PC-9 (cell line): Measurements from ENCODE around the gene TMEM150A. TPM values are rescaled to one million over a fixed set of nuclear protein-coding genes. Genes with fewer than 3 reads are reported as not detected.

Experiments
- BruUV-seq: library from RNA; stranded (reverse); fragments of 400-500 nt; replicated peaks from 2 replicates; lab custom pipeline; 2021; lab: Mats Ljungman, UMichigan
- CTCF ChIA-PET: fragments of 300-600 bp; sonication (Branson Sonifier 250); formaldehyde crosslinking; loops from one replicate; lab custom pipeline; 2022; ENCODE audit warnings: antibody characterized with exemption; lab: Charles Lee
- POLR2A ChIA-PET: fragments of 300-600 bp; sonication (Branson Sonifier 250); formaldehyde crosslinking; loops from one replicate; lab custom pipeline; 2022; ENCODE audit warnings: antibody characterized with exemption; ENCODE audit not compliant: unreplicated experiment; lab: Charles Lee
- DNase-seq, 2 experiments: peaks; one replicate each; pipeline versions ENCODE4 v3.0.0 to v3.0.0-alpha.2; 2015 to 2022; ENCODE audit warnings: mixed read lengths in 1 of 2
- H2AFZ ChIP-seq: fragments of 200-600 bp; sonication (generic); 2 replicates; pipeline ENCODE4 v1.8.1; 2017; ENCODE audit warnings: antibody characterized with exemption
- H3F3A ChIP-seq: fragments of 200-600 bp; sonication (generic); 2 replicates; pipeline ENCODE4 v1.8.1; 2017; ENCODE audit warnings: antibody characterized with exemption, mild to moderate bottlenecking, low read depth; ENCODE audit not compliant: insufficient read depth
- H3K27ac ChIP-seq: fragments of 200-600 bp; sonication (generic); 2 replicates; pipeline ENCODE4 v1.6.1; 2016; ENCODE audit warnings: mixed run types
- H3K27me3 ChIP-seq: fragments of 200-600 bp; sonication (generic); 2 replicates; pipeline ENCODE4 v1.6.1; 2016; ENCODE audit warnings: low read depth, mixed run types; ENCODE audit not compliant: insufficient read depth
- H3K36me3 ChIP-seq: fragments of 200-600 bp; sonication (generic); 2 replicates; pipeline ENCODE4 v1.6.1; 2016; ENCODE audit warnings: low read depth, mixed run types
- H3K4me1 ChIP-seq: fragments of 200-600 bp; sonication (generic); replicated peaks from 2 replicates; pipeline ENCODE4 v1.6.1; 2016; ENCODE audit warnings: mixed run types; ENCODE audit not compliant: insufficient read depth
- H3K4me2 ChIP-seq: fragments of 200-600 bp; sonication (generic); 2 replicates; pipeline ENCODE4 v1.6.1; 2017; ENCODE audit warnings: mixed run types
- H3K4me3 ChIP-seq: fragments of 200-600 bp; sonication (generic); 2 replicates; pipeline ENCODE4 v1.6.1; 2016; ENCODE audit warnings: mixed run types
- H3K79me2 ChIP-seq: fragments of 200-600 bp; sonication (generic); 2 replicates; pipeline ENCODE4 v1.6.1; 2017; ENCODE audit warnings: low read depth, mixed run types
- H3K9me2 ChIP-seq: fragments of 200-600 bp; sonication (generic); 2 replicates; pipeline ENCODE4 v1.8.1; 2017; ENCODE audit warnings: mild to moderate bottlenecking; ENCODE audit not compliant: insufficient read depth
- H3K9me3 ChIP-seq: fragments of 200-600 bp; sonication (generic); 2 replicates; pipeline ENCODE4 v1.8.1; 2016; ENCODE audit warnings: low read depth; ENCODE audit not compliant: insufficient read depth
- H4K20me1 ChIP-seq: fragments of 200-600 bp; sonication (generic); 2 replicates; pipeline ENCODE4 v1.8.1; 2017; ENCODE audit not compliant: insufficient read depth
- CTCF ChIP-seq: fragments of 200-600 bp; sonication (generic); conservative IDR thresholded peaks from 2 replicates; pipeline ENCODE4 v1.6.1; 2017; ENCODE audit warnings: mixed run types, antibody characterized with exemption, mild to moderate bottlenecking, moderate library complexity
- EZH2 ChIP-seq: fragments of 200-600 bp; sonication (generic); IDR thresholded peaks from 2 replicates; pipeline ENCODE4 v1.8.0; 2017; ENCODE audit warnings: antibody characterized with exemption, low read depth
- intact Hi-C: fragments of 100-400 bp; cut with micrococcal nuclease; formaldehyde crosslinking; loops from one replicate; pipeline ENCODE4 v1.10.0; 2022; ENCODE audit not compliant: unreplicated experiment
- total RNA-seq: library from RNA; stranded (reverse); gene quantifications from 2 replicates; pipeline ENCODE4 v1.2.3, GENCODE V29; 2021

TMEM150A gene
- total RNA-seq, 1 experiment from 2014 or later: 5.3 TPM

GRCh38 chr2:85642725-85643124 lies 40.2 kb upstream of the TMEM150A start:
- BruUV-seq: no TSS peak
- Histone ChIP-seq H3K27ac (0 out of 2 replicates have a peak overlapping the region, but pooled peaks have one; percentile 6), H2AFZ (no peak overlapping the region), H4K20me1 (no peaks in the 10 kb centered on the region; the same call in 1 of the 2 replicates), H3K9me2 (no peaks in the 10 kb centered on the region), H3K4me1 (no peaks in the 10 kb centered on the region), H3K36me3 (peaks cover 51% of the 10 kb centered on the region), H3K4me3 (no peak overlapping the region), H3K27me3 (no peaks in the 10 kb centered on the region), H3K79me2 (no peaks in the 10 kb centered on the region), H3K4me2 (no peak overlapping the region), H3F3A (peaks cover 19% of the 10 kb centered on the region; the same call in 1 of the 2 replicates), H3K9me3 (no peaks in the 10 kb centered on the region)
- intact Hi-C loops: no loop called here
- ChIA-PET CTCF (no interaction called here), POLR2A (no interaction called here)
- no peak for TF ChIP-seq CTCF
- TF ChIP-seq EZH2: no peak
- DNase-seq: no peak

- H3K4me3 ChIP-seq: no peak overlapping the region
- H3K36me3 ChIP-seq: peaks cover 30% of the 10 kb centered on the region
Measured at GRCh38 chr2:85635636-85636035, 33.1 kb upstream of the TMEM150A start.

GRCh38 chr2:85635011-85635410 lies 32.5 kb upstream of the TMEM150A start:
- intact Hi-C loops: loop anchor here (5.0 kb wide), 1 partner anchor 92 kb away; no protein-coding TSS in a partner anchor
- ChIA-PET POLR2A (no interaction called here), CTCF (no interaction called here)
- no TSS peak for BruUV-seq
- TF ChIP-seq CTCF (no peak), EZH2 (no peak)
- no peak overlapping the region for H3K4me2 ChIP-seq
- peaks cover 27% of the 10 kb centered on the region for H3F3A ChIP-seq
- no peaks in the 10 kb centered on the region for H3K9me2 ChIP-seq
- no peaks in the 10 kb centered on the region for H3K79me2 ChIP-seq
- no peaks in the 10 kb centered on the region for H3K4me1 ChIP-seq
- no peaks in the 10 kb centered on the region for H3K9me3 ChIP-seq
- no peak overlapping the region for H3K27ac ChIP-seq
- H3K27me3 ChIP-seq: no peaks in the 10 kb centered on the region
- no peak overlapping the region for H2AFZ ChIP-seq
- no peak for DNase-seq
- H3K36me3 ChIP-seq: peaks cover 36% of the 10 kb centered on the region
- no peak overlapping the region for H3K4me3 ChIP-seq
- peaks cover 18% of the 10 kb centered on the region; the same call in 1 of the 2 replicates for H4K20me1 ChIP-seq

More at GRCh38 chr2:85635636-85636035, 33.1 kb upstream of the TMEM150A start:
- peaks cover 18% of the 10 kb centered on the region; the same call in 1 of the 2 replicates for H4K20me1 ChIP-seq
- H3K27me3 ChIP-seq: no peaks in the 10 kb centered on the region
- H3F3A ChIP-seq: peaks cover 27% of the 10 kb centered on the region
- H3K9me2 ChIP-seq: no peaks in the 10 kb centered on the region
- no peak overlapping the region for H3K4me2 ChIP-seq
- no peak for DNase-seq
- no TSS peak for BruUV-seq
- CTCF ChIA-PET: no interaction called here
- TF ChIP-seq CTCF (no peak), EZH2 (no peak)
- H3K9me3 ChIP-seq: no peaks in the 10 kb centered on the region
- H3K27ac ChIP-seq: no peak overlapping the region
- POLR2A ChIA-PET: interaction anchor here (0.6 to 0.7 kb wide), 2 partner anchors 16 to 323 kb away, joined by 7 to 11 read pairs; no protein-coding TSS in a partner anchor
- H3K4me1 ChIP-seq: no peaks in the 10 kb centered on the region
- H3K79me2 ChIP-seq: no peaks in the 10 kb centered on the region
- H2AFZ ChIP-seq: no peak overlapping the region
- intact Hi-C loops: loop anchor here (2.0 to 5.0 kb wide), 2 partner anchors 71 to 92 kb away; no protein-coding TSS in a partner anchor
